Spinal cord (tissue), 10 donors: ENCODE measurements around the gene SYCP2L. TPM values are rescaled to one million over a fixed set of nuclear protein-coding genes. Genes with fewer than 3 reads are reported as not detected.

Source experiments
- DNase-seq, 6 donors: peaks; one replicate each; pipeline versions ENCODE4 v3.0.0 to v3.0.0-alpha.2; 2013 to 2015; ENCODE audit warnings: low spot score in 6 of 6, low read depth in 4 of 6
- H3K27ac ChIP-seq: one replicate; pipeline ENCODE4 v1.5.1; 2013; ENCODE audit warnings: low read depth, low read length, control low read depth
- H3K27me3 ChIP-seq: one replicate; pipeline ENCODE4 v1.6.1; 2013; ENCODE audit warnings: low read length; ENCODE audit not compliant: control insufficient read depth, insufficient read depth
- H3K36me3 ChIP-seq: one replicate; pipeline ENCODE4 v1.6.1; 2013; ENCODE audit warnings: low read length; ENCODE audit not compliant: control insufficient read depth, insufficient read depth
- H3K4me1 ChIP-seq: one replicate; pipeline ENCODE4 v1.6.1; 2013; ENCODE audit warnings: low read length; ENCODE audit not compliant: control insufficient read depth, insufficient read depth
- H3K4me3 ChIP-seq: one replicate; pipeline ENCODE4 v1.5.1; 2013; ENCODE audit warnings: low read depth, low read length, control low read depth
- H3K9me3 ChIP-seq: one replicate; pipeline ENCODE4 v1.6.1; 2013; ENCODE audit warnings: low read length; ENCODE audit not compliant: control insufficient read depth, insufficient read depth
- WGBS: methylation state at CpG from one replicate; pipeline ENCODE4 v1.1.5; 2013; ENCODE audit warnings: missing lambda C conversion rate; ENCODE audit not compliant: insufficient coverage; 5-methylcytosine and 5-hydroxymethylcytosine counted together
- long read RNA-seq, 4 donors: transcript quantifications; one replicate each; lab custom pipeline, GENCODE V29; 2026
- polyA plus RNA-seq, 2 donors: library from polyadenylated mRNA; unstranded; fragments of 120-200 nt; gene quantifications; one replicate each; pipeline ENCODE4 v1.2.1, GENCODE V29; 2013; ENCODE audit not compliant: insufficient read length in 2 of 2
- total RNA-seq, 2 donors: library from RNA; depleted of rRNA in 1 of 2; stranded (reverse); fragments of 120-200 nt in 1 of 2; fragments of >200 nt in 1 of 2; gene quantifications; one replicate each; pipeline versions ENCODE4 v1.2.3 to v1.2.4, GENCODE V29; 2013 to 2014
- donor health status: healthy.

The SYCP2L gene
- total RNA-seq (1 to 10 TPM; 2.8 to 5.9 TPM), polyA plus RNA-seq (1 to 10 TPM; 3.5 to 4.8 TPM)
- long read RNA-seq, donor 1 = 0 reads
- long read RNA-seq, donor 2 = 0 reads
- long read RNA-seq, donor 3 = 0 reads
- long read RNA-seq, donor 4 = 0 reads

DNA sequence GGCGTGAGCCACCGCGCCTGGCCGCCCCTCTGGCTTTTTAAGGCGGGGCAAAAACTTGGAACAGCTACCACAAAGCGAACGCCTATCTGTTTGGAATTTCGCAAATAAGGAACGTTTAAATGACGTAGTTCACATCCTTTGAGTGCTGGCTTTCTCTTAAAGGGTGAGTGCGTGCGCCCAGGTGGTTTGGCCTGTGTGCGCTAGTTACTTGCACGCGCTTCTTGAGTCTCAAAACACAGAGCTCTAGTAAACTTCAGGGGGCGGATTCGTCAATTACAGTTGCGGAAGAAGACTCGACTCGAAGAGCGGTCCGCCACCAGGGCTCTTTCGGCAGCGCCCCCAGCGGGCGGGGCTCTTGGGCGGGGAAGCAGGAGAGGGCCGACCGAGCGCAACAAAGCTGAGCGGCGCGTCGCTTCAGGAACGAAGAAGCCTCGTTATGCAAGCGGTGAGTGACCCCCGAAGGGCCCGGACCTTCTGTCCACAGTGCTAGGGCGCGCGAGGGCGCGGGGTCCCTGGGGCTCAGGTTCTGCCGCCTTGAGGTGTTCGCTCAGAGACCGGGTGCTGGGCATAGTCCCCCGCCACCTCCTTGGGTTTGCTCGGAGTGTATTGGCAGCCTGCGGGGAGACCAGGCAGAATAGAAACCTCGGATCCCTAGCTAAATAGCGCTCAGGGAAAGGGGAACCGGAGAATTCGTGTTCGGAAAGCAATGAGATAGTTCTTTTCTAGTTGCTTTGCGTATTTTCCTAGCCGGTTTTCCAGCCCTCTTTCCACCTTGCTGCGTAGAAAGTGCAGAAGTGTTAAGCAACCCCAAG is at the start of gene SYCP2L:
Gene SYCP2L (plus strand): TSS at position 362 of the 812 bp plus-strand sequence. CDS start 75 bp downstream, at position 437.
- WGBS = under 1% methylated on average over 57 of the region's 58 CpGs
- Histone ChIP-seq H3K36me3 (no peaks in the 10 kb centered on the region), H3K4me1 (peaks cover 26% of the 10 kb centered on the region), H3K9me3 (no peaks in the 10 kb centered on the region), H3K27me3 (peaks cover 60% of the 10 kb centered on the region), H3K27ac (no peak within 1 kb of the TSS), H3K4me3 (peak within 1 kb of the TSS; percentile 40)
- peak in 2 of 6 donors; percentile 51 to 61 for DNase-seq

DNA sequence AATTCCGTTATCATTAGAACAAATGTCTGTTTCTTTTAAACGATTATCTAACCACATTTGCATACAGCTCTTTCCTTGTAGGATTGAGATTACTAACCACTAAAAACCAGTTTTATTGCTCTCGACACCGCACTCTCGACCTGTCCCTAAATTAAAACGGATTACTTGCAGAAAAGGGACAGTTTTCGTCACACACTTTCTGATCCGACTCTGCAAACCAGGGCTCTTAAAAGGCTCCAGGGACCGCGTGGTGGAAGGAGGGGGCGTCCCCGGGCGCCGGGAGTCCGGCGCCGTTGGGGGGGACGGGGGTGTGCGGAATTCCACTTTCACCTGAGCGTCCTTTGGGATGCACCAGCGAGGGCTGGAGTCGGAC is 49.2 kb upstream of the SYCP2L start:
- H3K4me1 ChIP-seq = peaks cover 15% of the 10 kb centered on the region
- no peaks in the 10 kb centered on the region for H3K9me3 ChIP-seq
- no peaks in the 10 kb centered on the region for H3K36me3 ChIP-seq
- H3K27me3 ChIP-seq = peaks cover 41% of the 10 kb centered on the region
- peak in 1 of 6 donors; percentile 24 for DNase-seq
- 0% methylated on average over 21 of the region's 22 CpGs for WGBS
- H3K4me3 ChIP-seq = peak overlapping the region; percentile 66
- H3K27ac ChIP-seq = no peak overlapping the region

DNA sequence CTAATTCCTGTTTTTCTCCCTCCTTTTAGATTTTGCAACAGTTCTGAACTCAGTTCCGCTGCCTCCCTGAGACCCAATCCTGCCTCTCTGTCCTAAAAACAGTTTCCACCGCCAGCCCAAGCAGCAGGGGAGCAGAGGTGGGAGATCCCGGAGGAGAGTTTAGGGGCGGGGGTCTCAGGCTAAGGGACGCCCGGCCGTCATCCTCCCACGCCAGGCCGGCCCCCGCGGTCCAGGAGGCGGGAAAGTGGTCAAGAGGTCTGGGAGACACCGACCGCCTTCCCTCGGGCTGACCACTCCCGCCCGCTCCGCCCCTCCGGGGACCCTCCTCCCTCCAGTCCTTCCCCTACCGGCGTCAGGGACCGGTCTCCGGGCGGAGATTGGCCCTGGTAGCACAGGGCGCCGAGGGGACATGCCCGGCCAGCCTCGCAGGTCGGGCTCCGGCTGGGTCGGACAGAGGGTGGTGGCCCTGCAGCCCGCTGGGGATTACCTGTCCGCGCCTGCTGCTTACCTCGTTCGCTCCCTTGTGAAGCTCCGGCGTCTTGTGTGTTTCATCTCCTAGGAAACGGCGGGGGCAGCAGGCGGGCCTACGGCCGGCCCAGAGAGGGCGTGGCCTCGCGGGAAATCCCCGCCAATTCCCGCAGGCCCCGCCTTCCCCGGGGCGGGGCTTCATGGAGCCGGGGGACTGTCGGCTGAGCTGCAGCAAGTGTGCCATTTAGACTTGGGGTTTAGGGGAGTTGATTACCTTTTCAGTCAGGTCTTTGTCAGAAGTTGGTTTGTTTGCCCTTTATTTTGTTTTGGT is 48.7 kb upstream of the SYCP2L start, which contains the start of gene MAK:
Gene MAK (minus strand): TSS at position 545 of the 799 bp plus-strand sequence. CDS start 7,891 bp downstream, outside the sequence.
- Histone ChIP-seq H3K27me3 (peaks cover 41% of the 10 kb centered on the region), H3K4me1 (peaks cover 15% of the 10 kb centered on the region), H3K9me3 (no peaks in the 10 kb centered on the region), H3K27ac (peak within 1 kb of the TSS; percentile 68), H3K4me3 (peak within 1 kb of the TSS; percentile 66), H3K36me3 (no peaks in the 10 kb centered on the region)
- under 1% methylated on average over 50 of the region's 53 CpGs for WGBS
- DNase-seq = peak; percentile 65 to 94 (median 74)

DNA sequence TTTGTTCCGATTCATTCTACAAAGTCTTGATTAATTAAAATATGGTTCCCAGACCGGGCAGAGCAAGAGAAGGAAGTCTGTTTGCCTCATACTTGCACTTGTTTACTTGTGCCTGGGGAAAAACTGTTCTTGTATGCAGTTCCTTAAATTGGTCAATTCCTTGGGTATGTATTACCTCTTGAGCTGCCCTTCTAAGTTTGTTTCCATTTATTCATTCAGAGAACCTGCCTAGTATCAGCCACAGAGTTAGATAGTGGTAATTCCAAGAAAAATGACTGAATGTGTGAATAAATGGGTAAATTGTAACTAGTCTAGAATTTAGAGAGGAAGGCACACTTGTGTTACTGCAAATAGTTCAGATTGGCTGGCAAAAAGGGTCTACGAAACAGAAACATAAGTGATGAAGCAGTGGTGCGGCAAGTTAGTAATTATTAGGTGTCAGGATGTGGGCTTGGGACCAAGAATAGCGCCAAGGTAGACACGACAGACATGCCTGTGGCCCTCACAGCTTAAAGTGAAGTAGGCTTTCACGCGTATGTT is 48.0 kb upstream of the SYCP2L start:
- no peak overlapping the region for H3K27ac ChIP-seq
- H3K9me3 ChIP-seq = peaks cover 3% of the 10 kb centered on the region
- no peak for DNase-seq
- H3K36me3 ChIP-seq = no peaks in the 10 kb centered on the region
- peaks cover 41% of the 10 kb centered on the region for H3K27me3 ChIP-seq
- peaks cover 15% of the 10 kb centered on the region for H3K4me1 ChIP-seq
- H3K4me3 ChIP-seq = peak overlapping the region; percentile 66
- 70% methylated on average over 6 of the region's 8 CpGs for WGBS

DNA sequence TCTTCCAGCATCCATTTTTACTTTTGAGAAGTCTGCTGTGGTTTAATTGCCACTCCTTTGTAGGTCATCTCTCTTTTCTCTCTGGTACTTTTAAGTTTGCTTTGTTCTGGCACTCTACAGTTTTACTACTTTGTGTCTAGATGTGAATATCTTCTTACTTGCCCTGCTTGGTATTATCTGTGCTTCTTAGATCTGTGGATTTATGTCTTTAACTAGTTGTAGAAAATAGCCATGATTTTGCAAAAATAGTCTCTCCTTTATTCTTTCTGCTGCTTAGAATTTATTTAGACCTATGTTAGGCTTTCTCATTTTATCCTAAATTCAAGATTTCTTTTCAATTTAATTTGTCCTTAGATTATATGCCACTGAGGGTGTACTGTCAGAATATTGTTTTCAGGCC is 43.3 kb upstream of the SYCP2L start:
- no peak overlapping the region for H3K27ac ChIP-seq
- peaks cover under 1% of the 10 kb centered on the region for H3K27me3 ChIP-seq
- H3K36me3 ChIP-seq = no peaks in the 10 kb centered on the region
- H3K9me3 ChIP-seq = peaks cover 3% of the 10 kb centered on the region
- H3K4me3 ChIP-seq = no peak overlapping the region
- peaks cover under 1% of the 10 kb centered on the region for H3K4me1 ChIP-seq
- no peak for DNase-seq

DNA sequence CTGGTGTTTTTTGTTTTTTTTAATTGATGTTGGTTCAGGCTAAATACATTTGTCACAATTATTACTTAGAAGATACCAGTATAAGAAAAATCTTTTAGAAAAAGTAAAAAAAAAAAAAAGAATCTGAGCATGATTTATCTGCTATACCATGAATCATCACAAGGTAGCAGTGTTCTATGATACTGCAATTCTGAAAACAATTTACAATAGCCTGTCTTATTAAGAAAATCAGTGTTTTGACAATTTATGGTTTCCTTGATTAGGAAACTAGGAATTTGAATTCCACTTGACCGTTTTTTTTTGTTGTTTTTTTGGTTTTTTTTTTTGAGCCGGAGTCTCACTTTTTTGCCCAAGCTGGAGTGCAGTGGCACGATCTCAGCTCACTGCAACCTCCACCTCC is 39.2 kb upstream of the SYCP2L start:
- no peaks in the 10 kb centered on the region for H3K4me1 ChIP-seq
- no peaks in the 10 kb centered on the region for H3K27me3 ChIP-seq
- no peaks in the 10 kb centered on the region for H3K36me3 ChIP-seq
- WGBS = 86% methylated on average over 2 of the region's 3 CpGs
- no peak for DNase-seq
- H3K9me3 ChIP-seq = peaks cover 3% of the 10 kb centered on the region
- H3K27ac ChIP-seq = no peak overlapping the region
- no peak overlapping the region for H3K4me3 ChIP-seq

DNA sequence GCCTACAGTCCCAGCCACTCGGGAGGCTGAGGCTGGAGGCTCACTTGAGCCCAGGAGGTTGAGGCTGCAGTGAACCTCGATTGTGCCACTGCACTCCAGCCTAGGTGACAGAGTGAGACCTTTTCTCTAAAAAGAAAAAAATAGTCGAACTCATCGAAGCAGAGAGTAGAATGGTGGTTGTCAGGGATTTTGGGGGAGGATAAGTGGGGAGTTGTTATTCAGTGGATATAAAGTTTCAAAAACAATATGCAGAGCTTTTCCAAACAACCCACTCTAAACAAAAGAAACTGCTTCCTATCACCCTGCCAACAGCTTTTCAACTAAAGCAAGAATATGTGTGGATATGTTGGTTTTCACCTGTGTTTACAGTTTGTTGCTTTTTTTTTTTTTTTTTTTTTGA is 37.0 kb upstream of the SYCP2L start:
- WGBS = 86% methylated on average over 3 of the region's 4 CpGs
- H3K27me3 ChIP-seq = no peaks in the 10 kb centered on the region
- H3K27ac ChIP-seq = no peak overlapping the region
- H3K4me3 ChIP-seq = no peak overlapping the region
- DNase-seq = no peak
- no peaks in the 10 kb centered on the region for H3K9me3 ChIP-seq
- no peaks in the 10 kb centered on the region for H3K36me3 ChIP-seq
- H3K4me1 ChIP-seq = no peaks in the 10 kb centered on the region

DNA sequence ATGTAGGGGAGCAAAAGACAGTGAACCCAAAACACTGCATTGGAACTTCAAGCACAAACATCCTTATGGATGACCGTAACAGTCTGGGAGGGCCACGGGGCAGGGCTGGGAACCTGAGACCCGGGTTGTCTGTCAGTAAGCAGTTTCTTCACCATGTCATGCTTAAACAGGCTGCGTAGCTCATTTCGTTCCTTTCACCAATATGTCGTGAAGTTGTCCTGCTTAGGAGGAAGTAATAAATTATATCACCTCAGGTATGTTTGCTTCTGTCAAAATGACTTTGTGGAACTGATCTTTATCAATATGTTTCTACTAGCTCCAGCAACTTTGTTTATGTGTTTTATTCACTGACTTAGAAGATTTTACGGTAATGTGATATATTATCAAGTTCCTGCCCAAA is 36.1 kb upstream of the SYCP2L start:
- no peak for DNase-seq
- Histone ChIP-seq H3K4me3 (no peak overlapping the region), H3K9me3 (no peaks in the 10 kb centered on the region), H3K36me3 (no peaks in the 10 kb centered on the region), H3K27ac (no peak overlapping the region), H3K4me1 (no peaks in the 10 kb centered on the region), H3K27me3 (no peaks in the 10 kb centered on the region)
- WGBS = 100% methylated on average over 1 of the region's 7 CpGs

DNA sequence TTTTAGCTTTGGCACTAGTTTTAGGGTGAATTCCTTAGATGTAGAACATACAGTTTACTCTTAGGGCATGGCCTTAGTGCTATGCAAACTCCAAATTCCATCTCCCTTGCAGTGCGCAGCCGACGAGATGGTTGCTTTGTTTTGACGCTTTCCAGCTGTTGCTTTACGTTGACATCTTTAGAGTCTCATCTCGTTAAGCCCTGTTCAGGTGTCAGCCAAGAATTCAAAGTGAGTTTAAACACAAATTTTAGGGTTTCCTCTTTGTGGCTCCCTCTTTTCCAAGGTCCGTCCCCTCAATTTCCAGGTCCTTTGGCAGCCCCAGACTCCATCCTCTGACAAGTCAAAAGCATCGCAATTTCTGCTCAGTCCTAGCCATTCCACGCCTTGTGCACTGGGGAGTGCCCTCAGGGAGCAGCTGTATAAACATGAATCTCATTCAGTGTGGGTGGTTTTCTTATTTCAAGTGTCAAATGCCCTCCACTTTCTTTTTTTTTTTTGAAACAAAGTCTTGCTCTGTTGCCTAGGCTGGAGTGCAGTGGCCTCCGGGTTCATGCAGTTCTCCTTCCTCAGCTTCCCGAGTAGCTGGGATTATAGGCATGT is 34.4 kb upstream of the SYCP2L start:
- Histone ChIP-seq H3K4me3 (no peak overlapping the region), H3K27ac (no peak overlapping the region), H3K36me3 (no peaks in the 10 kb centered on the region), H3K27me3 (no peaks in the 10 kb centered on the region), H3K4me1 (no peaks in the 10 kb centered on the region), H3K9me3 (no peaks in the 10 kb centered on the region)
- no peak for DNase-seq
- WGBS = 85% methylated on average over 6 of the region's 11 CpGs
